ENCODE data around the gene DAPK1.

DNA sequence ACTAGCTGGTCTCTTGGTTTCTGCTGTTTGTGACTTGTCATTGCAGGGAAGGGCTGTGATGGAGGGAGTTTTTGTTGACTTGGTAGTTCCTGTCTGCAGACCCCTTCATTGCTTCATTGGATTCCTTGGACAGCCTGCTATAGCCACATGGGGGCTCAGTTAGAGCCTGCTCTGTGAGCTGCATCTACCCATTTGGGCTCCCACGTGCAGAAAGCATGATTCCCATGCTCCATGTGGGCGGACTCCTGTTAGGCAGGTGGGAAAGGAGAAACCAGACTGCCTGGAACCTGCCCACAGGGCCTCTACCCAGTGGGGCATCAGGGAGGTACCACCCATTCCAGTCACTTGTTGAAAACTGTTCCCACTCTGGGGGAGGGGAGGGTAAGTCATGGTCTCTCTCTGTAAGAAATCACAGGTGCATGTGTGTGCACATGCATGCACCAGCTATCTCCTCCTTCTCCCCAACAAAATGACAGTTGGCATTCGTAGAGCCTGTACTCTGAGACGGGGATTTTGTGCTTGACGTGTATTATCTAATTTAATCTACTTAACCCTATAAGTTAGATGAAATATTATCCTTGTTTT lies 61.0 kb downstream of the DAPK1 start:
- TF ChIP-seq EP300 (IDR thresholded peaks at IDR 0.05) = no peak
- TF ChIP-seq RFX5 (IDR thresholded peaks at IDR 0.05) = no peak
- TF ChIP-seq HOXA7 (CRISPR knock-in tag; IDR thresholded peaks at IDR 0.05) = no peak

All from A549 (cell line).